ENCODE data around the gene DCAF6.

DCAF6 gene

GRCh38 chr1:168110896-168111545 lies 174.5 kb downstream of the DCAF6 start:
- DNase-seq, result no peak

- peak; percentile 60 for DNase-seq
These were observed 176.3 kb downstream of the DCAF6 start for GRCh38 chr1:168112673-168113305.

DNA sequence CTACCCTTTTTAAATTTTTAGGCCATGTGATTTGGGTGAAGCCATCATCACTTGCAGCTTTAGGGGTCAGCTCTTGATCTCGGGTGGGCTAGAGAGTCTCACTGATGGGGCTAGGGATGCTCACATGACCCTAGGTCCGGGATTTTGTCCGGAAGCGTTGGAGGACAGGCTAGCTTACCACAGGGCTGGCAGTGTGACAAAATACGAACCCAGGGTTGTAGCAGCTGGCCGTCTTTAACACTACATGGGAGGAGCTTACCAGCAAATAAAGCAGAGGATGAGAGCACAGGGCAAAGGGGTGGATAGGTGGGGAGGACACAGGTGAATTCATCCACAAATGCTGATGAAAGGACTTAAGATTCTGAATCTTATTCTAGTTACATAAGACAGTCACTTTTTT lies 178.4 kb downstream of the DCAF6 start:
- DNase-seq, result no peak

DNA sequence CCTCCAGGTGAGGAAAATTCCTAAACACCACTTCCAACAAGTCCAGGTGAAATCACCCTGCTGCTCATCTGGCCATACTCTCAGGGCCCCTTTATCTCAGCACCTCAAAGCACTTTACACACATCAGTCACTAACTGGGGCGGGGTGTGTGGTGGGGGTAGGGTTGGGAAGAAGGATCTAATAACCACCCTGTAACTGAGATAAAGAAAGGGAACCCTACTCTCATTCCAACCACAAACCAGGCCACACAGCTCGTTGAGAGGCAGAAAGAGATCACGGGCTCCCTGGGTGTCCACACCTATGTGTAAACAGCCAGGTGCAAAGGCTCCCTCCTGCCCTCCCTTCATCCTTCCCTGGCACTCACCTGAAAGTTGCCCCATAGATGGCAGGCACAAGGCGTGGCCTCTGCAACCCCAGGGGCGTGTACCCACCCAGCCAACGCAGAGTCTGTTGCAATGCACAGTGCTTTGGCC lies 179.9 kb downstream of the DCAF6 start:
- no peak for DNase-seq

GRCh38 chr1:168119750-168120149 lies 183.3 kb downstream of the DCAF6 start:
- DNase-seq, result no peak

- DNase-seq, result no peak
These were observed 185.0 kb downstream of the DCAF6 start for GRCh38 chr1:168121401-168122011.

DNA sequence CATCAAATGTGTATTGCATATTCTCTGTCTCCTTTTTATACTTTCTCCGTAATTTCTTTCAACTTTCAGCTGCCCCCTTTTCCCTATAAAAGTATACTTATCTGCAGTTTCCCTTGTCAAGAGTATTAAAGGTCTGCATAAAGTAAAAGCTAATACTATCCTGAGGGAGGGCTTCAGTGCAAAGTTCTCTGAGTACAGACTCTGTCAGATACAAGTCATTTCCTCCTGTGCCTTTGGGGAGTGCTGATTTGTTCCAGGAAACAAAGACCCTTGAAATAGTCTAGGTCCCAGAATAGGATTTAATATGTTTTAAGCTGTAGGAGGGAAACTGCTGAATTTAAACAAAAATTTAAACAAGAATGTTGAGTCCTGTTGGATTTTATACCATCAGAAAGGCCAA lies 188.6 kb downstream of the DCAF6 start:
- no peak for DNase-seq
